Kidney (tissue), 14 donors: ENCODE data around the gene CHAF1B. TPM values are rescaled to one million over a fixed set of nuclear protein-coding genes. Genes with fewer than 3 reads are reported as not detected.
"Not testable (repeated sequence)": the region's sequence is repeated elsewhere in the genome, so short reads cannot be mapped to it uniquely, and the experiment has no call there.

ENCODE experiments used
- DNase-seq, 5 donors: peaks; one replicate each; pipeline ENCODE4 v3.0.0-alpha.2; 2013 to 2020
- FAIRE-seq: peaks from 2 replicates; lab custom pipeline; 2012; peaks lifted over from hg19 to GRCh38; lab: Jason Lieb, UNC
- H3K27ac ChIP-seq, 2 donors: one replicate each; pipeline ENCODE4 v1.7.0; 2013; ENCODE audit warnings: low read depth in 2 of 2, low read length in 2 of 2, inconsistent platforms in 1 of 2
- H3K27me3 ChIP-seq: one replicate; pipeline ENCODE4 v1.7.1; 2013; ENCODE audit warnings: low read length, inconsistent platforms; ENCODE audit not compliant: control insufficient read depth, insufficient read depth
- H3K36me3 ChIP-seq, 3 donors: one replicate each; pipeline versions ENCODE4 v1.7.0 to v1.7.1; 2013; ENCODE audit warnings: low read length in 3 of 3, control low read depth in 1 of 3, inconsistent platforms in 1 of 3; ENCODE audit not compliant: insufficient read depth in 3 of 3, control insufficient read depth in 2 of 3
- H3K4me1 ChIP-seq, 3 donors: one replicate each; pipeline versions ENCODE4 v1.7.0 to v1.7.1; 2013; ENCODE audit warnings: low read length in 3 of 3, inconsistent platforms in 1 of 3, low read depth in 1 of 3; ENCODE audit not compliant: control insufficient read depth in 2 of 3, insufficient read depth in 2 of 3
- H3K4me3 ChIP-seq, 3 donors: one replicate each; pipeline versions ENCODE4 v1.7.0 to v1.8.1; 2013; ENCODE audit warnings: low read length in 3 of 3, control low read depth in 1 of 3, inconsistent platforms in 1 of 3
- H3K9ac ChIP-seq, 3 donors: one replicate each; pipeline versions ENCODE4 v1.7.0 to v1.7.1; 2013; ENCODE audit warnings: low read length in 3 of 3, control low read depth in 1 of 3, inconsistent platforms in 1 of 3
- H3K9me3 ChIP-seq, 3 donors: one replicate each; pipeline versions ENCODE4 v1.7.0 to v1.7.1; 2013; ENCODE audit warnings: low read length in 3 of 3, control low read depth in 1 of 3, inconsistent platforms in 1 of 3; ENCODE audit not compliant: control insufficient read depth in 2 of 3, insufficient read depth in 1 of 3
- intact Hi-C: fragments of 100-400 bp; cut with DNase I; formaldehyde crosslinking; loops from one replicate; pipeline ENCODE4 v1.11.1; 2022
- polyA plus RNA-seq: library from polyadenylated mRNA; stranded (reverse); fragments of 350-450 nt; fragmentation: Illumina TruSeq; extraction: RNeasy Lipid Tissue Mini Kit (QIAGEN cat#74804); gene quantifications from one replicate; pipeline ENCODE4 v1.2.3, GENCODE V29; 2014; ENCODE audit warnings: low read depth, low replicate concordance; ENCODE audit not compliant: insufficient read depth
- total RNA-seq: library from RNA; stranded (reverse); fragmentation: NEBNext Ultra II Directional; extraction: Animal tissue kit (Norgen Biotek cat#: 25700); gene quantifications from one replicate; pipeline ENCODE4 v1.2.1, GENCODE V29; 2021
- TF ChIP-seq, protein P1 (sequence below): IDR thresholded peaks from 3 replicates; pipeline ENCODE4 v1.5.1; 2012; ENCODE audit warnings: mild to moderate bottlenecking, moderate library complexity, borderline replicate concordance; ENCODE audit not compliant: insufficient read depth; ENCODE audit errors: extremely low read depth
- donor health status: control.
- donor health status: control.
- donor health status: control.
- donor health status: control.
- donor health status: control.
- donor health status: DM: yes; HTN: yes; CAD: no.
- donor health status: Normal renal cell carcinoma (clear cell type).

Gene CHAF1B
- total and polyA plus RNA-seq, 2 donors from 2014 or later: 1.0 to 2.5 TPM

DNA sequence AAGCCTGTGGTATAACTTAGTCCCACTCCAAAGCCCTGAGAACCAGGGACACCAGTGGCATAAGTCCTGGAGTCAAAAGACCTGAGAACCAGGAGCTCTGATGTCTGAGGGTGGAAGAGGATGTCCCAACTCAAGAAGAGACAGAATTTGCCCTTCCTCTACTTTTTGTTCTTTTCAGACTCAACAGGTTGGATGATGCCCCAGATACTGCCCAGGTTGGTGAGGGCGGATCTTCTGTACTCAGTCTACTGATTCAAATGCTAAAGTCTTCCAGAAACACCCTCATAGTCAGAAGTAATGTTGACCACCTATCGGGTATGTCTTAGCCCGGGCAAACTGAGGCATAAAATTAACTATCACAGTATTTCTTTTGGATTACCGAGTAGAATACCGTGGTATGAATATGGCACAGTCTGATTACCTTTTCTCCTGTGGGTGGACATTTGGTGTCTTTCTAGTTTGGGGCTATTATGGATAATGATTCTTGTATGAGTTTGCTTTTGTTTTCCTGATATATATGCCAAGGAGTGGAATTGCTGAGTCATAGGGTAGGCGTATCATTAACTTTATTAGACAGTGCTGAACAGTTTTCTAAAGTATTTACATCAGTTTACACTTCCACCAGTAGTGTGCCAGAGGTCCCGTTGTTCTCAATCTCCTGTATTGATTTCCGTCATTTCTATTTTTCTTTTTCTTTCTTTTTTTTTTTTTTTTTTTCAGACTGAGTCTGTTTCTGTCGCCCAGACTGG is 3.2 kb upstream of the CHAF1B start:
- no peak for FAIRE-seq
- no peaks in the 10 kb centered on the region for H3K9me3 ChIP-seq
- H3K4me1 ChIP-seq: peaks cover 0 to 2% (median 0%) of the 10 kb centered on the region in 3 donors
- no peak overlapping the region for H3K9ac ChIP-seq
- no peaks in the 10 kb centered on the region for H3K27me3 ChIP-seq
- peaks cover 0 to 2% (median 2%) of the 10 kb centered on the region in 3 donors for H3K36me3 ChIP-seq
- H3K4me3 ChIP-seq: no peak overlapping the region
- DNase-seq: no peak
- intact Hi-C loops: no loop called here
- H3K27ac ChIP-seq: no peak overlapping the region
- TF ChIP-seq, protein P1, sequence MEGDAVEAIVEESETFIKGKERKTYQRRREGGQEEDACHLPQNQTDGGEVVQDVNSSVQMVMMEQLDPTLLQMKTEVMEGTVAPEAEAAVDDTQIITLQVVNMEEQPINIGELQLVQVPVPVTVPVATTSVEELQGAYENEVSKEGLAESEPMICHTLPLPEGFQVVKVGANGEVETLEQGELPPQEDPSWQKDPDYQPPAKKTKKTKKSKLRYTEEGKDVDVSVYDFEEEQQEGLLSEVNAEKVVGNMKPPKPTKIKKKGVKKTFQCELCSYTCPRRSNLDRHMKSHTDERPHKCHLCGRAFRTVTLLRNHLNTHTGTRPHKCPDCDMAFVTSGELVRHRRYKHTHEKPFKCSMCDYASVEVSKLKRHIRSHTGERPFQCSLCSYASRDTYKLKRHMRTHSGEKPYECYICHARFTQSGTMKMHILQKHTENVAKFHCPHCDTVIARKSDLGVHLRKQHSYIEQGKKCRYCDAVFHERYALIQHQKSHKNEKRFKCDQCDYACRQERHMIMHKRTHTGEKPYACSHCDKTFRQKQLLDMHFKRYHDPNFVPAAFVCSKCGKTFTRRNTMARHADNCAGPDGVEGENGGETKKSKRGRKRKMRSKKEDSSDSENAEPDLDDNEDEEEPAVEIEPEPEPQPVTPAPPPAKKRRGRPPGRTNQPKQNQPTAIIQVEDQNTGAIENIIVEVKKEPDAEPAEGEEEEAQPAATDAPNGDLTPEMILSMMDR: no peak

DNA sequence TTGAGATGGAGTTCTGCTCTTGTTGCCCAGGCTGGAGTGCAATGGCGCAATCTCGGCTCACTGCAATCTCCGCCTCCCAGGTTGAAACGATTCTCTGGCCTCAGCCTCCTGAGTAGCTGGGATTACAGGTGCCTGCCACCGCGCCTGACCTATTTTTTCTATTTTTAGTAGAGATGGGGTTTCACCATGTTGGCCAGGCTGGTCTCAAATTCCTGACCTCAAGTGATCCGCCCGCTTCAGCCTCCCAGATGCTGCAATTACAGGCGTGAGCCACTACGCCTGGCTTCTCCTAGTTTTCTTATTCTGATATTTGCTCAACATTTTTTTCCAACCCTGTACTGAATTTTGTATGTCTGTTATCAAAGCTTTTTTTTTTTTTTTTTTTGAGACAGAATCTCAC is 2.5 kb upstream of the CHAF1B start:
- H3K36me3 ChIP-seq, H3K27me3 ChIP-seq, H3K4me3 ChIP-seq, DNase-seq, intact Hi-C loops, H3K27ac ChIP-seq, H3K4me1 ChIP-seq, H3K9me3 ChIP-seq, H3K9ac ChIP-seq, FAIRE-seq: not testable (repeated sequence)

DNA sequence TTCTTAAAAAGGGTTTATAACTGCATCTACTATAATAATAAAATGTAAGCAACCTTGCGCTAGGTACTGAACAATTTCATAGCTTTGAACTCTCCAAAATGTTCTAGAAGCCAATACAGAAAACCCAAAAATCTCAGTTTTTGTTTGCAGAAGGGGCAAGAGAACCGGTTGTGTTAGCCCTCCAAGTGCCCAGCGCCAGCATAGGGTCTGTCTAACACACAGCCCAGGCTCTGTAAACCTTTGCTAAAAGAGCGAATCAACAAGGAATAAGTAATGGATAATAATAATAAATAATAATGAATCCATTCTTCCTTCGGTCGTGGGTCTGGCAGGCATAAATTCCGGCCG is 333 bp upstream of the CHAF1B start:
- Histone ChIP-seq H3K36me3 (no peaks in the 10 kb centered on the region), H3K9me3 (no peaks in the 10 kb centered on the region), H3K9ac (no peak overlapping the region), H3K4me3 (peak overlapping the region in 2 of 3 donors; percentile 46 to 53), H3K4me1 (no peaks in the 10 kb centered on the region), H3K27ac (no peak overlapping the region), H3K27me3 (no peaks in the 10 kb centered on the region)
- no peak for FAIRE-seq
- DNase-seq: no peak
- TF ChIP-seq, protein P1: no peak
- intact Hi-C loops: no loop called here

- H3K9me3 ChIP-seq: no peaks in the 10 kb centered on the region
- TF ChIP-seq, protein P1: no peak
- FAIRE-seq (no peak), DNase-seq (peak in 1 of 5 donors; percentile 46)
- no peak overlapping the region for H3K27ac ChIP-seq
- peak overlapping the region in 2 of 3 donors; percentile 45 to 65 for H3K9ac ChIP-seq
- H3K4me3 ChIP-seq: peak overlapping the region; percentile 53 to 66 (median 60)
- H3K27me3 ChIP-seq: no peaks in the 10 kb centered on the region
- H3K36me3 ChIP-seq: no peaks in the 10 kb centered on the region
- H3K4me1 ChIP-seq: no peaks in the 10 kb centered on the region
- intact Hi-C loops: no loop called here
These were observed 945 bp downstream of the CHAF1B start for GRCh38 chr21:36386031-36386642.
